NCI-H1417 (cell line): ENCODE measurements around the gene IL1RAPL1.

Source experiments
- DNase-seq, 3 experiments: peaks; one replicate each; lab custom pipeline; 2025; lab: John Stamatoyannopoulos, UW

IL1RAPL1 gene

DNA sequence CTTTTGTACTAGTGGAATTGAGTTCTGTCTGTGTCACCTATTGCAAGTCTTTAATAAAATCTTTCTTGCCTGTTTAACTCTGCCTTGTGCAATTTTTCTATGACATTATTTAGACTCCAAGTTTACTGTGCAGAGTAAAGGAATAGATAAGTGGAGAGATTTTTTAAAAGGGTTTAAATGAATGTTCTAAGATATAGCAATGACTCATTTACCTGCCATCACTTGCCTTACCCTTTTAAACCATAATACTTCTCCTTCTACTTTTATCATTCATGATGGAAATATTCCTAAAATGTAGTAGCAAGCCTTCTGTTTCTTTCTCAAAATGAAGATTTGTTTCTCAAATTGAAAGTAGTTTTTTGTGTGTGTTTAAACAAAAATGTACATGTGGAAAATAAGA is 845.3 kb downstream of the IL1RAPL1 start:
- DNase-seq, result no peak

DNA sequence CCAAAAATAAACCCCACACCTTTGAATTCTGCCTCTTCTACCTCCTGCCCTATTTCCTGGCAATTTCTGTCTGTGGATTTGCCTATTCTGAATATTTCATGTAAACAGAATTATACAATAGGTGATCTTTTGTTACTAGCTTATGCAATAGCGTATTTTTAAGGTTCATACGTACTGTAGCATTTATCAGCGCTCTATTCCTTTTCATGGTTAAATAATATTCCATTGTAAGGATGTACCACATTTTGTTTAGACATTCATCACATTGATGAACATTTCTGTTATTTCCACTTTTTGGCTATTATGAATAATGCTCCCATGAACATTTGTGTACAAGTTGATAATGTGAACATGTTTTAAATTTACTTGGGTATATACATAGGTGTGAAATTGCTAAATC is 847.7 kb downstream of the IL1RAPL1 start:
- DNase-seq, result no peak

DNA sequence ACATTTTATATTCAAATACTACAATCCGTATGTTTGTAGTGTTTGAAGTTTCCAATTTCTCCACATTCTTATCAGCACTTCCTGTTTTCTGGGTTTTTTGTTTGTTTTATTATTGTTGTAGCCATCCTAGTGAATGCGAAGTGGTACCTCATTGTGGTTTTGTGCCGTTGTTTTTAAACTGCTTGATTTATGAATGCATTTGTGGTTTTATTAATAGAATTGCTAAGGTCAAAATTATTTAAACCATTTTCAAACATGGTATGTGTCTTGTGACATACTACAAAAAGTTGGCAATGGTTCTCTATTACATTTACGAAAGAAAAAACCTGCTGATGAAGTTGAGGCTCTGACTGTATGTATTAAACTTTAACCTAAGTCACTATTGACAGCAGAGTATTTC is 848.1 kb downstream of the IL1RAPL1 start:
- no peak for DNase-seq

DNA sequence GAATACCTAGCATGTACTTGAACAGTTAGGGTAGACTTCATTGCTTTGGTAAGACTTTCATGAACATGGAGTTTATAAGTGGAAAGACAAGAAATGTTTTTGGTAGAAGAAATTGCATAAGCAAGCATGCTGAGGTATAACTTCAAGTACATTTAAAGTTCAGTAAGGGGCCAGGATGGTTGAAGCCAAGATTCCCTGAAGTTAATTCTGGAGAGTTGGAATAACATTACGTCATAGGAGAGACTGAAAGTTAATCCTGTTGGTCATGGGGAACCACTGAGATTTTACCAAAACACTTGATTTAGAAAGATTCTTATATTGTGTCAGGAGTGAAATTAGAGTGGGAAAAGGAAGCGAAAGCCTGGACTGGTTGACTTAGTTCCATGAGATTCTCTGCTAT is 860.6 kb downstream of the IL1RAPL1 start:
- DNase-seq, result peak in 1 of 3 experiments; percentile 4

DNA sequence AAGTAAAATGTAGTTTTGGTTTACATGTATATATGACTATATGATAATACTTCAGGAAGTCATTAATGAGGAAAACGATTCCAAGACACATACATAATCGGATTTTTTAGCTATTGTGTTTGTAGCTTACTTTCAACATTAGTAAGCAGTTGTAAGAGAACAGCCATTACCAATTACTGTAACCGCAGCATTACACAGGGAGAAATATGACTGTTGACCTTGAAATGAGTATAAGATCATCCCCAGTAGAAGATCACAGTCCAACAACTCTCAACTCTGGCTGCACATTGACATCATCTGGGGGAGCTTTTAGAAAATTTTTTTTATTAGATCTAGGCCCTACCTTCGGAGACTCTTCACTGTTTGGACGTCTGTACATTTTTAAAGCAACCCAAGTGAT is 866.1 kb downstream of the IL1RAPL1 start:
- no peak for DNase-seq

DNA sequence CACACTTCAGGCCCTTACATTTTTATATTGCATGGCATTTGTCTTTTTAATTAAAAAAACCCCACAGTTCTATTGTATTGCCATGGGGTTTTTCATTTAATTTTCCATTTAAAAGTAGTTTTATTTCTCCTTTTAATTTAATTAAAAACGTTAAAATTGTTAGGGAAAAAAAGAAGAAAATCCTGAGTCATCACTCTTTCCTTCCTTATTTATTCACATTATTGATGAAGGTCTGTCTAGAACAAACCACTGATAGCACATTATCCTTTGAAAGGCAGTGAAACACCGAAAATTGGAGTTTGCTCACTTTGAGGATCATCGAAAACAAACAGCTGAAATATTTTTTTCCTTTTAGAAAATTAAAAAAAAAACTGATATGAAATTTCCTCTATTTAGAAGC is 868.5 kb downstream of the IL1RAPL1 start:
- DNase-seq, result no peak

DNA sequence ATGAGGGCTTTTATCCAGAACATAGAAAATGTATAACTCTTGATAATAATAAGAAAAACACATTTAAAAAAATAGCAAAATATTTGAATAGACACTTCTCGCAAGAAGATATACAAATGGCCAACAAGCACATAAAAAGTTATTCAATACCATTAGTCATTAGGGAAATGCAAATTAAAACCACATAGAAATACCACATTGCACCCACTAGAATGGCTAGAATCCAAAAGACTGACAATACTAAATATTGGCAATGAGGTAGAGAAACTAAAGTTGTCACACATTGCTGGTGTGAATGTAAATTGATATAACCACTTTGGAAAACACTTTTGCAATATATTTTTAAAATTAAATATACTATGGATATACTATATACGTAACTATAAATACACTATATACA is 873.8 kb downstream of the IL1RAPL1 start:
- no peak for DNase-seq

DNA sequence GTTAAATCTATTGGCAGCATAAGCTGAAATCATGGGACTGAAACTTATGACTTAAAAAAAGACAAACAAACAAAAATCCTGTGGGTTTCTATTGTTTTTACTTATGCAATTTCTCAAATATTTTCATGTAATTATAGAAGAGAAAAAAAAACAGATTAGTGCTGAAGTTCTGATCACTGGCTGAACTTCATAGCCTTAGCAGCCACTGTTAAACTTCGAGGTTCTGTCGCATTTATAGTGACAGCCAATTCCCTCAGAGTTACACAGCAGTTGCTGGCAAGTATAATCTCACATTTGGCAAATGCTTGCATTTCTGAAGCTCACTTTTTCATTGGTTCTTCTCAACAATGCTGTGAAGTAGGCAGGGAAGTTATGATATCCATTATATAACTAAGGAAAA is 879.2 kb downstream of the IL1RAPL1 start:
- no peak for DNase-seq

DNA sequence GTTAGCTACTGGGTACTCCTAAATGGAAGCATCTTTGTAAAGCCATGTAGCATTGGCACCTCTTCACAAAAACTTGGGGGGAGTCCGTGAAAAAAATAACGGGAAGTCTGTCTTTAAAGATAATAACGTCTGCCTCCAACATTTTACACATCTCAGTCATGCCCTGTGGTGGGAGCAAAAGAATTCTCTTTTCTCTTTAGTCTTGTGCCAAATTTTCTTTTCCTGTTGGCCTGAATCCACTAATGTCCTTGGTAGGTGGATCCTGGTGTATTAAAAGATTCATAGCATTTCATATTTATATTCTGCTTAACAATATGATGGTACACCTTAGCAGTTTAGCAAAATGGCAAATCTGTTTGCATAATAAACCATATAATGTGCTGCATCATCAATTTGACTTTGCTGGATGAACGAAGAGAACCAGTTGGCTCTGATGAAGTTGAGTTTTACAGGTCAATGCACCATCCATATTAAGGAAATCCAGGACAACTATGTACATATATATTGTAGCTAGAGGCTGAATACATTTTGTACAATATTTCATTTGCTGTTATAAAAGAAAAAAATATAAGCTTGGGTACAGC is 881.8 kb downstream of the IL1RAPL1 start:
- no peak for DNase-seq

DNA sequence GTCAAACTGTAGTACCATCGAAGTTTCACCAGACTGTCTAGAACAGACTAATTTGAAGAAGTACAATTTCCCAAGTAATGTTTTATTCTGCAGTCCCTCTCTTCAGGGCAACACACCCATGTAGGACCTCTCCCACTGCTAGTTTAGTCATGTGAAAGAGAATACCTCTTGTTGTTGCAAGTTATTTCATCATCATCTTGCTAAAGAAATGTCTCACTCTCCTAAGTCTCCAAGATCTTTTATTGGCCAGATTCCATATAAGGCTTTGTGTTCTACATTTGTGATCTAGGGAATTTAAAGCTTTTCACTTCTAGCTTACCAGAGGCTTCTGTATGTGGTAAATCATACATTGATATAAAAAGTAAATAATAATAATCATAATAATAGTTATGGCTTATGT is 882.8 kb downstream of the IL1RAPL1 start:
- DNase-seq, result no peak

DNA sequence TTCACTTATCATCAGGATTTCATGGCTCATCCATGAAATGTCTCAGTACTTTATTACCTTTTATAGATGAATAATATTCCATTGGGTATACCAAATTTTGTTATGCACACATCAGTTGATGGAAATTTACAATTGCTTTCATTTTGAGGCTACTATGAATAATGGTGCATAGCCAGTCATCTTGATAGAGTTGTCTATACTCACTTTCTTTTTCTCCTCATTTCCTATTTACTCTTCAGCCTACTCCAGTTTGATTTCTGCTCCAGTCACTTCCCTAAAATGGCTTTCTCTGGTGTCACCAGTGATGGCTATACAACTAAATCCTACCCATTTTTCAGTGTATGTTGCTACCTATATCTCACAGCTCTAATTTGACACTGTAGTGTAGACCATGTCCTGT is 884.6 kb downstream of the IL1RAPL1 start:
- DNase-seq, result no peak

DNA sequence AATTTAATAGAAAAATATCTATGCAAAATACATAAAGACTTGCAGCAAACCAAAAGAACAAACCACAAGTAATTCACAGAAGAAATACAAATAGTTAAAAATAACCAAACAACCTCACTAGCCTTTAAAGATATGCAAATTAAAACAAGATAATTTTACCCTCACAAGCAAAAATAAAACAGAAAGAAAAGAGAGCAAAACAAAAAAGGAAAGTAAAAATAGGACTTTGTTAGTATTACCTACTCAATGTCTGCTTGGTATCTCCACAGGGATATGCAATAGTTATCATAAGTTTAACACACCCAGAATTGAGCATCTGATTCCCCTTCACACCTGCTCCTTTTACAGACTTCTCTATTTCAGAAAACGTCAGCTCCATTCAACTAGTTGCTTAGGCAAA is 890.6 kb downstream of the IL1RAPL1 start:
- no peak for DNase-seq

DNA sequence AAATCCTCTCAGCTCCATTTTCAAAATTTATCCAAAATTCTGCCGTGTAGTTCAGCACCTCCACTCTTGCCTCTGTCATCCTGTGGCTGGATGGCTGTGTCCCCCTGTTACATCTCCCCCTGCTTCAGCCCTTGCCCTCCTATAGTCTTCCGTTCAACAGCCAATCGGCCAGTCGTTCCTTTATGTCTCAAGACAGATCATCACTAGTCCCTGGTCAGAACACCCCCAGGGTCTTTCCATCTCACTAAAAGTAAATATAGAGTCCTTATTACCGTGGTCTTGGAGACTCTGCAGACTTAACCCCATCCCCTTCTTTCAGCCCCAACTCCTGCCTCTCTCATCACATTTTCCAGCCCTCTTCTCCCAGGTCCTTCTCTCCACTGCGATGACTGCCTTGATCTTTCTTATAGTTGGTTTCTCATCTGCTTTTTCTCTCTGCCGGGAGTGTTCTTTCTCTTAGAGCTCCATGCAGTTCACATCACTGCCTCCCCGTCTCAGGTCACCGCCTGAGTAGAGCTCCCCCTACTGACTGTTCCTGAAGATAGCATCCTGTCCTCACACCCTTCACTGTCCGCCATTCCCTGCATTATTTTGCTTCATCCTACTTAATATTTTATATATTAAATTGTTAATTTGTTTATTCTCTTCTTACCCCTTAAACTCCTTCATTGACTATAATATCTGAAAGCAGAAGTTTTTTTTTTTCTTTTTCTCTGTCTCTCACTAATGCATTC is 891.3 kb downstream of the IL1RAPL1 start:
- DNase-seq, result peak in 2 of 3 experiments; percentile 32 to 36

DNA sequence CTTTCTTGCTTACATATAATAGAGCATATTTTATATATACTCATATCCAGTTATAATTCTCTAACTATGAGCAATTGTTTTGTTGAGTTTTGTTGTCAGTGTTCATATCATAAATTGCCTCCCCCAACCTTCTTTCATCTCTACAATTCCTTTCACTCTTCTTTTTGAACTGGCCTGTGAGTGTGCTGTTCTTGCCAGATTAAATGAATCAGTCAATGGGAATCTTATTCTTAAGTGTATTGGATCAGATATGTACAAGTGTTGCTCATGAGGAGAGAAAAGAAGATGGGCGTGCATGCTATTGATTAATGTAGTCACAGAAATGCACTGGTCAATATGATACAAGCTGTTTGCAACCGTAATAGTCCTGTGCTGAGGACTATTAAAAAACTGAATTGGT is 900.0 kb downstream of the IL1RAPL1 start:
- no peak for DNase-seq

DNA sequence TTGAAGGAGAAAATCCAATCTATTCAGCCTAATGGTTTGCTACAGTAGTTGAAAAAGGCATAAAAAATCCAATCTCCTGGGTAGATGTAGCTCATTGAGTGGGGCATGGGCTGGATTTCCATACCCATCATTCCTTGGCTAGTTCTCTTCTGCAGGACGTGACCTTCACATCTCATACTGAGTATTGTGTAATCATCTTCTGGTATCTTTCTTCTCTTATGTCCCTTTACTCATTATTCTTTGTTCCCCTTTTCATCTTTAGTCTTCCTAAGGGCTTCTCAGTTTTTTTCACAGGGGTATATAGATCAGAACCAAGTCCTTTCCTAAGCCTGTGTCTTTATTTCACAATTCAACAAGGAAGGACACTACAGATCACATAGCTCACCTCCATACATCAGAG is 900.5 kb downstream of the IL1RAPL1 start:
- no peak for DNase-seq

DNA sequence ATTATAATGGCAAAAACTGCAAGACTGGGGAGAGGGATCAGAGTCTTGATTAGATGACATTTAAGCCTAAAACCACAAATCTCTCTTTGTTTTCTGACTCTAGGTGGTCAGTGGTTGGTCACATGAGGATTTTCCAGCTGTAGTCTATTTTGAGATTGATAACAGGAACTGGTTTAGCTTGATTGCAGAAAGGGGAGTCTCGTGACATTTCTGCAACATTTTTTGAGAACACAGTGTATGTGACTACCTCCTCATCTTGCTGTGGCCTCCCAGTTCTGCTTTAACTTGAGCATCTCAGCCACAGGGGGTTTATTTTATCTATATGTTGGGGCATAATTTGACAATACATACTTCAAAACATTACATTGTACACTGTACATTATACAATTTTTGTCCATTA is 901.7 kb downstream of the IL1RAPL1 start:
- no peak for DNase-seq

DNA sequence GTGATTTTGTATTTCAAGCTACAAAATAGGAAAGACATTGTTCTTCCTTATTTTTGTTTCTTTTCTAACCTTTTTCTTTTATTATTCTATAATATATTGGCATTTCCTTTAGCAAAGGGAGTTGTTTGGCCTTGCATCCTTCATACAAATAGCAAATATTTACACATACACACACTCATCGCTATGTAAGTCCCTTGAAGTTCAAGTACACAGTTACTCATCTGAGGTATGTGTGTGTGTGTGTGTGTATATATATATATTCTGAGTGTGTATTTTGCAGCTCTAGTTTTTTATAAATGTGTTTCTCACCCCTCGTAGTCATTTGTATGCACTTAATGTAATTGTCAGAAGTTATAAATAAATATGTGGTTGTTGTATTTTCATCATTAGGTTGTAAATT is 903.4 kb downstream of the IL1RAPL1 start:
- DNase-seq, result no peak

DNA sequence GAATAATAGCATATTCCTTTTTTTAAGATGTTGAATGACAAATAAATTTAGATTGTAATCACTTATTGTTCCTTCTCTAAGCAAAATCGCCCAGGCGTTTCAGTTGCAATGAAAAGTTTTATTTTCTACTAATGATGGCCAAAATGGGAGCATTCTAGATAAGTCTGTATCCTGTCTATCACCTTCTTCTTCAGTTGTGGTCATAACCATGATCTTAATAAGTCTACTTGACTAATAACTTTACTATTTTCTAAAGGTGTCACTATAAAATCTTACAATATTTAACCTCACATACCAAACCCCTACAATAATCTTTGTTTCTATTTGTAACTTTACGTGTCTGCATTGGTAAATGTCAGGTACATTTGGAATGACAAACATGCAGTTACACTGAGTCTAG is 904.4 kb downstream of the IL1RAPL1 start:
- DNase-seq, result no peak

DNA sequence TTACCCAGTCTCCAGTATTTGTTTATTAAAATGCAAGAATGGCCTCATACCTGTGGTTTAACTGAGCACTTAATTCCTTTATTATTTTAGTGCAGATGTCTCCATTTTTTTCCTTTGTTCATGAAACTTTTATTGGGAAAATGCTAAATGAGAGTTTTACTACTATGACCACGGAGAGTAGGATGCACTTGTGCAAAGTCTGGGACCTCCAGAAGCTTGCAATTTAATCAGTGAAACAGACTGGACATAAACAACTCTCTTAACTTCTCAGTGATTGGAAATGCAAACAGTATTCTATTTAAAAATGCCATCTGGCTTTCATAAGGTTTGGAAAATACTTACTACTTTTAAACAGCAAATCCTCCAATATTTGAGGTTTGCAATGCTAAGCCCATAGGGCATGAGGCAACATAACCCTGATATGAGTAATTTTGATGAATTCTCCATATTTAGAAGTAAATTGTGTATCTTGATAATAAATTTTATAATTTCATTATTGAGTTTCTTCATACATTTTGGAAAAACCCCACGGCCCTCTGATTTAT is 909.5 kb downstream of the IL1RAPL1 start:
- no peak for DNase-seq

DNA sequence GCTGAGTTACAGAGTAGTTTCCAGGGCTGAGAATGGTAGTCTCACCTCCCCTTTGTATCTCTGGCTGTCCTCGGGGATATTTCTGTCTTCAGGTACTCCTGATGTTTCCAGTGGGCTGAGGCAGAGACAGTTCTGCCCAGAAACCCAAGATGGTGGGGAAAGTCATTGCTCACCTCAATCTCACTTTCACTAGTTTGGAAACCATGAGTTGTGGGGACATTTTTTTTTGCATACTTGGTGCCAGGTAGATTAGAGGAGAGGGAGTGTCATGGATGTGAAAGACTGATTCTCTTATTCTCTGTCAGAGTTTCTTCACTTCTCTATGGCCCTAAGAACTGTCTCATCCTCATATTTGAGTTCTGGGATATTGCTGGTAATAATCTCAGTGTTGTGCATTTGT is 919.5 kb downstream of the IL1RAPL1 start:
- DNase-seq, result no peak

DNA sequence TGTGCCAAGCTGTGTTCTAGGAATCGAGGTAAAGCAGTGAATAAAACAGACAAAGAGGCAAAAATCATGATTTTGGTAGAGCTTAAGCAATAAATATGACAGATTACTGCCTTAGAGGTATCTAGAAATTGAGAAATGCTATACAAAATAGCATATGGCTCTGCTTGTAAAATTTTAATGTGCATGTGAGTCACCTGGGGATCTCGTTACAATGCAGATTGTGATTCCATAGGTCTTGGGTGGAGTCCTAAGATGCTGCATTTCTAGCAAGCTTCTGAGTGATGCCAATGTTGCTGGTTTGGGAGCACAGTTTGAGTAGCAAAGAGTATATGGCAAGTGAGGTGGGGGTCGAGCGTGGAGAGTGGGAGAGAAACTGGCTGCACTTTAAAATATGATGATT is 930.9 kb downstream of the IL1RAPL1 start:
- no peak for DNase-seq

DNA sequence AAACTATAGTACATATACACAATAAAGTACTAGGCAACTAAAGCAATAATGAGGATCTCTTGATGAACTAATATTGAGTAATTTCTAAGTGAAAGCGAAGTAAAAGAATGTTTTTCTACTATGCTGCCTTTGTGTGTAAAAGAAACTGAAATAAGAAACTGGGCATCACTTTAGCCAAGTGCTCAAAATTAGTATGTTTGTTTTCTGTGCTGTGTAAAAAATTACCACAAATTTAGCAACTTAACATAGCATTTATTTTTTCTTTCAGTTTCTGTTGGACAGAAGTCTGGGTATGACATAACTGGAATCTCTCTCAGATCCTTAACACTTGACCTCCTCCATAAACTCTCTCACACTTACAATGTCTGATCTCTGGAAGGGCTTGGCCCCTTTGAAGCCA is 941.0 kb downstream of the IL1RAPL1 start:
- no peak for DNase-seq

DNA sequence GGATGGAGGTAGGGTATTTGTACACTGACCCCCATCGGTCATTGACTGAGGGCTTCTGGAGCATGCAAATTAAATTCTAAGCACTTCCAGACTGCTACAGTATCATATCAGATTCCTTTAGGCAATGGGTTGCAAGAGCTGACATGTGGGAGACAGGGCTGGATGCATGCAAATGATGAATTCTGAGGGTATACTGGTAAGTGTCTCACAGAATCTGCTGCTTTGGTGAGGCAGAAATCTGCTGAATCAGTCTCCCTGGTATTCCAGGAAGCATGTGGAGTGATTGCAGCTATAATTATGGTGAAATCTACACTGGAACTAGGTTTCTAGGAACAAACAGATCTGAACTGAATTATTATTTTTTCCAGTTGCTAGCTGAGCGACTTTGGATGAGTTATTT is 943.3 kb downstream of the IL1RAPL1 start:
- no peak for DNase-seq

DNA sequence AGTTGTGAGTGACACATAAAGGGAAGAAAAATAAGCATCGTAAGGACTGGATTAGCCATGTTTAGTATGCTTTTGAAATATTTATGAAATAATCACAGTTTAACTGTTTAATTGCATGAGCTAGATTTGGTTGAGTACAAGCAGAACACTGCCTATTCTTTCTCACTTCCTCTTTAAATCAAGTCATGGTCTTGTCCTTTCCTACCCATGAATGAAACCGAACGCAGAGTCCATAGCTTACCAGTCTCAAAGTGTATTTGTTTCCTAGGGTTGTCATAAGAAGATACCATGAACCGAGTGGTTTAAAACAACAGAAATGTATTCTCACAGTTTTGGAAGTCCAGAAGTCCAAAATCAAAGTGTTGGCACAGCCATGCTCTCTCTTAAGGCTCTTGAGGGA is 944.1 kb downstream of the IL1RAPL1 start:
- no peak for DNase-seq
